H9 (cell line): Measurements from ENCODE around the gene TP73. TPM values are rescaled to one million over a fixed set of nuclear protein-coding genes. Genes with fewer than 3 reads are reported as not detected.

Experiments
- DNase-seq: peaks from one replicate; pipeline ENCODE4 v3.0.0-alpha.2; 2017
- H2AFZ ChIP-seq: one replicate; pipeline ENCODE4 v1.6.1; 2013; ENCODE audit warnings: mild to moderate bottlenecking, low read length, control low read depth, moderate library complexity
- H2AK5ac ChIP-seq: 2 replicates; pipeline ENCODE4 v1.6.1; 2013; ENCODE audit warnings: low read length, control low read depth, mixed read lengths; ENCODE audit not compliant: insufficient read length
- H2BK120ac ChIP-seq: one replicate; pipeline ENCODE4 v1.6.1; 2013; ENCODE audit warnings: low read depth, mild to moderate bottlenecking, low read length, control low read depth, inconsistent platforms; ENCODE audit not compliant: poor library complexity, severe bottlenecking
- H2BK12ac ChIP-seq: 2 replicates; pipeline ENCODE4 v1.6.1; 2013; ENCODE audit warnings: low read length, control low read depth, mixed read lengths, low read depth; ENCODE audit not compliant: insufficient read length
- H2BK15ac ChIP-seq: 2 replicates; pipeline ENCODE4 v1.6.1; 2013; ENCODE audit warnings: low read depth, low read length, control low read depth
- H2BK20ac ChIP-seq: one replicate; pipeline ENCODE4 v1.6.1; 2013; ENCODE audit warnings: low read depth, mild to moderate bottlenecking, low read length, control low read depth, inconsistent platforms; ENCODE audit not compliant: poor library complexity, severe bottlenecking
- H2BK5ac ChIP-seq: 2 replicates; pipeline ENCODE4 v1.6.1; 2013; ENCODE audit warnings: low read length, control low read depth, mixed read lengths; ENCODE audit not compliant: insufficient read length
- H3K14ac ChIP-seq: 2 replicates; pipeline ENCODE4 v1.6.1; 2013; ENCODE audit warnings: low read length, control low read depth; ENCODE audit not compliant: insufficient read depth
- H3K18ac ChIP-seq: 2 replicates; pipeline ENCODE4 v1.6.1; 2013; ENCODE audit warnings: low read depth, mild to moderate bottlenecking, mixed read lengths, low read length, control low read depth; ENCODE audit not compliant: insufficient read length
- H3K23ac ChIP-seq: 2 replicates; pipeline ENCODE4 v1.6.1; 2013; ENCODE audit warnings: low read length, control low read depth, mixed read lengths, low read depth; ENCODE audit not compliant: insufficient read length
- H3K23me2 ChIP-seq: 2 replicates; pipeline ENCODE4 v1.6.1; 2013; ENCODE audit warnings: low read depth, mild to moderate bottlenecking, mixed read lengths, low read length, control low read depth; ENCODE audit not compliant: insufficient read length, poor library complexity, severe bottlenecking
- H3K27ac ChIP-seq: 2 replicates; pipeline ENCODE4 v1.5.1; 2013; ENCODE audit warnings: low read length, control low read depth, mixed read lengths, low read depth; ENCODE audit not compliant: insufficient read length
- H3K27me3 ChIP-seq: 2 replicates; pipeline ENCODE4 v1.6.1; 2013; ENCODE audit warnings: low read length, control low read depth, inconsistent platforms; ENCODE audit not compliant: insufficient read depth
- H3K4ac ChIP-seq: 2 replicates; pipeline ENCODE4 v1.6.1; 2013; ENCODE audit warnings: low read depth, mild to moderate bottlenecking, control low read depth, inconsistent platforms, low read length, moderate library complexity
- H3K4me1 ChIP-seq: 2 replicates; pipeline ENCODE4 v1.6.1; 2013; ENCODE audit warnings: low read length, control low read depth, inconsistent platforms; ENCODE audit not compliant: insufficient read depth
- H3K4me2 ChIP-seq: 2 replicates; pipeline ENCODE4 v1.6.1; 2013; ENCODE audit warnings: low read length, control low read depth, mixed read lengths; ENCODE audit not compliant: insufficient read length, insufficient read depth
- H3K56ac ChIP-seq: 2 replicates; pipeline ENCODE4 v1.6.1; 2013; ENCODE audit warnings: low read depth, mild to moderate bottlenecking, mixed read lengths, low read length, control low read depth; ENCODE audit not compliant: insufficient read length
- H3K79me1 ChIP-seq: 2 replicates; pipeline ENCODE4 v1.6.1; 2013; ENCODE audit warnings: low read depth, mild to moderate bottlenecking, moderate library complexity, low read length, control low read depth, inconsistent platforms; ENCODE audit not compliant: insufficient read depth, poor library complexity, severe bottlenecking
- H3K79me2 ChIP-seq: 2 replicates; pipeline ENCODE4 v1.6.1; 2013; ENCODE audit warnings: low read length, control low read depth, inconsistent platforms; ENCODE audit not compliant: insufficient read depth
- H3K9ac ChIP-seq: 2 replicates; pipeline ENCODE4 v1.6.1; 2013; ENCODE audit warnings: low read length, control low read depth, mixed read lengths; ENCODE audit not compliant: insufficient read length; ENCODE audit errors: extremely low read depth
- H3K9me3 ChIP-seq: one replicate; pipeline ENCODE4 v1.6.1; 2013; ENCODE audit warnings: low read depth, low read length, inconsistent platforms; ENCODE audit not compliant: control insufficient read depth
- H3T11ph ChIP-seq: one replicate; pipeline ENCODE4 v1.6.1; 2013; ENCODE audit warnings: mild to moderate bottlenecking, low read length, control low read depth, inconsistent platforms
- H4K20me1 ChIP-seq: one replicate; pipeline ENCODE4 v1.6.1; 2013; ENCODE audit not compliant: control insufficient read depth, insufficient read length, insufficient read depth
- H4K5ac ChIP-seq: 2 replicates; pipeline ENCODE4 v1.6.1; 2013; ENCODE audit warnings: low read depth, mild to moderate bottlenecking, mixed read lengths, low read length, control low read depth; ENCODE audit not compliant: insufficient read length
- H4K8ac ChIP-seq: replicated peaks from 2 replicates; pipeline ENCODE4 v1.6.1; 2013; ENCODE audit warnings: low read length, control low read depth, mixed read lengths, low read depth; ENCODE audit not compliant: insufficient read length
- H4K91ac ChIP-seq: 2 replicates; pipeline ENCODE4 v1.6.1; 2013; ENCODE audit warnings: low read depth, mild to moderate bottlenecking, moderate library complexity, mixed read lengths, low read length, control low read depth; ENCODE audit not compliant: insufficient read length
- H3K27ac Mint-ChIP-seq, 3 experiments: 2 replicates in 2 of 3; 3 replicates in 1 of 3; pipeline ENCODE4 v1.8.0; 2020 to 2021; ENCODE audit warnings: mixed read lengths in 3 of 3, mild to moderate bottlenecking in 1 of 3, moderate library complexity in 1 of 3
- H3K27me3 Mint-ChIP-seq: 2 replicates; pipeline ENCODE4 v1.8.0; 2021; ENCODE audit warnings: low read depth, mild to moderate bottlenecking, moderate library complexity, mixed read lengths
- H3K36me3 Mint-ChIP-seq, 3 experiments: 2 replicates in 2 of 3; 3 replicates in 1 of 3; pipeline ENCODE4 v1.8.0; 2020 to 2021; ENCODE audit warnings: low read depth in 3 of 3, mixed read lengths in 3 of 3; ENCODE audit not compliant: insufficient read depth in 1 of 3
- H3K4me1 Mint-ChIP-seq, 2 experiments: 2 replicates each; pipeline ENCODE4 v1.8.0; 2020; ENCODE audit warnings: mixed read lengths in 2 of 2
- H3K4me3 Mint-ChIP-seq, 2 experiments: 2 replicates in 1 of 2; 3 replicates in 1 of 2; pipeline ENCODE4 v1.8.0; 2020 to 2021; ENCODE audit warnings: mild to moderate bottlenecking in 2 of 2, mixed read lengths in 2 of 2, moderate library complexity in 1 of 2
- H3K9me3 Mint-ChIP-seq, 2 experiments: 2 replicates in 1 of 2; 3 replicates in 1 of 2; pipeline ENCODE4 v1.8.0; 2020; ENCODE audit warnings: mild to moderate bottlenecking in 2 of 2, mixed read lengths in 2 of 2, moderate library complexity in 1 of 2
- CTCF ChIP-seq: fragments of 200-600 bp; sonication (generic); conservative IDR thresholded peaks from 3 replicates; pipeline ENCODE4 v1.8.0; 2021; ENCODE audit warnings: antibody characterized with exemption, mild to moderate bottlenecking
- WGBS: extraction: QIAGEN DNeasy Blood & Tissue Kit; methylation state at CpG from one replicate; pipeline ENCODE4 v1.1.7; 2013; ENCODE audit warnings: missing lambda C conversion rate, low lambda C conversion rate, mixed read lengths; ENCODE audit not compliant: insufficient read length; ENCODE audit errors: extremely low coverage; 5-methylcytosine and 5-hydroxymethylcytosine counted together
- total RNA-seq: library from RNA; stranded (reverse); gene quantifications from 2 replicates; pipeline ENCODE4 v1.2.1, GENCODE V29; 2021

TP73 gene
- total RNA-seq, 1 experiment from 2014 or later: 4.7 TPM

GRCh38 chr1:3618531-3618880, 33.8 kb upstream of the TP73 start:
- no peak for TF ChIP-seq CTCF
- WGBS: no CpG with 5 or more reads among the region's 9 CpGs
- Histone ChIP-seq H4K20me1 (no peaks in the 10 kb centered on the region), H3K79me2 (no peaks in the 10 kb centered on the region), H3K79me1 (no peaks in the 10 kb centered on the region), H4K91ac (no peak overlapping the region), H3K9me3 (no peaks in the 10 kb centered on the region), H2BK20ac (no peak overlapping the region), H2BK12ac (no peak overlapping the region), H2AK5ac (no peak overlapping the region), H3K4me2 (no peak overlapping the region), H2AFZ (no peak overlapping the region), H3K56ac (no peak overlapping the region), H3K4me1 (no peaks in the 10 kb centered on the region; the same call in 1 of the 2 replicates), H2BK15ac (no peak overlapping the region), H3K27ac (no peak overlapping the region), H3T11ph (no peak overlapping the region), H2BK5ac (no peak overlapping the region), H3K23ac (no peak overlapping the region), H3K18ac (no peak overlapping the region), H4K8ac (no peak overlapping the region), H3K9ac (no peak overlapping the region), H3K14ac (no peak overlapping the region), H3K23me2 (no peaks in the 10 kb centered on the region), H2BK120ac (no peak overlapping the region), H3K4ac (no peak overlapping the region), H3K27me3 (no peaks in the 10 kb centered on the region), H4K5ac (no peak overlapping the region)
- peaks cover 20 to 26% of the 10 kb centered on the region in 2 experiments for H3K4me1 Mint-ChIP-seq
- peak overlapping the region in 1 of 3 experiments; percentile 76; a peak in 1 of 7 replicates for H3K27ac Mint-ChIP-seq
- no peak overlapping the region for H3K4me3 Mint-ChIP-seq
- no peak for DNase-seq
- H3K27me3 Mint-ChIP-seq: peaks cover 20% of the 10 kb centered on the region
- no peaks in the 10 kb centered on the region for H3K36me3 Mint-ChIP-seq
- no peaks in the 10 kb centered on the region; a peak in 1 of 5 replicates for H3K9me3 Mint-ChIP-seq
